GM23338 (cell line): Measurements from ENCODE around the gene DAAM2. TPM values are rescaled to one million over a fixed set of nuclear protein-coding genes. Genes with fewer than 3 reads are reported as not detected.

Source experiments
- ATAC-seq: fragments of 200-7000 bp; cut with Tn5 transposase; 3 replicates; pipeline ENCODE4 v1.9.1; 2020
- DNase-seq: peaks from one replicate; pipeline ENCODE4 v3.0.0-alpha.2; 2015; ENCODE audit warnings: low spot score
- H2AFZ ChIP-seq: fragments of 200-600 bp; sonication (generic); 2 replicates; pipeline ENCODE4 v1.8.0; 2016; ENCODE audit warnings: antibody characterized with exemption, mild to moderate bottlenecking, moderate library complexity
- H3F3A ChIP-seq: fragments of 200-600 bp; sonication (generic); replicated peaks from 2 replicates; pipeline ENCODE4 v1.8.0; 2017; ENCODE audit warnings: antibody characterized with exemption, mixed run types, low read depth
- H3K27ac ChIP-seq: fragments of 200-600 bp; sonication (generic); 2 replicates; pipeline ENCODE4 v1.6.1; 2016; ENCODE audit warnings: low read depth
- H3K27me3 ChIP-seq: fragments of 200-600 bp; sonication (generic); 2 replicates; pipeline ENCODE4 v1.8.0; 2016; ENCODE audit warnings: mild to moderate bottlenecking, mixed run types, moderate library complexity; ENCODE audit not compliant: insufficient read depth
- H3K36me3 ChIP-seq: fragments of 200-600 bp; sonication (generic); 2 replicates; pipeline ENCODE4 v1.8.0; 2016; ENCODE audit warnings: mild to moderate bottlenecking; ENCODE audit not compliant: insufficient read depth
- H3K4me1 ChIP-seq: fragments of 200-600 bp; sonication (generic); 2 replicates; pipeline ENCODE4 v1.8.0; 2016; ENCODE audit warnings: mild to moderate bottlenecking, moderate library complexity; ENCODE audit not compliant: insufficient read depth
- H3K4me2 ChIP-seq: fragments of 200-600 bp; sonication (generic); 2 replicates; pipeline ENCODE4 v1.7.1; 2017; ENCODE audit warnings: mixed run types
- H3K4me3 ChIP-seq: fragments of 200-600 bp; sonication (generic); 2 replicates; pipeline ENCODE4 v1.6.1; 2016; ENCODE audit warnings: mixed run types
- H3K79me2 ChIP-seq: fragments of 200-600 bp; sonication (generic); replicated peaks from 2 replicates; pipeline ENCODE4 v1.8.0; 2017; ENCODE audit warnings: mild to moderate bottlenecking; ENCODE audit not compliant: insufficient read depth
- H3K9me2 ChIP-seq: fragments of 200-600 bp; sonication (generic); 2 replicates; pipeline ENCODE4 v1.8.0; 2017; ENCODE audit not compliant: insufficient read depth
- H4K20me1 ChIP-seq: fragments of 200-600 bp; sonication (generic); replicated peaks from 2 replicates; pipeline ENCODE4 v1.8.0; 2017; ENCODE audit warnings: mild to moderate bottlenecking; ENCODE audit not compliant: insufficient read depth
- H3K27ac Mint-ChIP-seq: 2 replicates; pipeline ENCODE4 v1.8.0; 2020; ENCODE audit warnings: inconsistent platforms, mild to moderate bottlenecking, moderate library complexity, mixed read lengths
- H3K27me3 Mint-ChIP-seq: 3 replicates; pipeline ENCODE4 v1.8.0; 2022; ENCODE audit warnings: low read depth, mild to moderate bottlenecking, moderate library complexity, mixed read lengths, inconsistent platforms; ENCODE audit not compliant: insufficient read depth, poor library complexity
- H3K36me3 Mint-ChIP-seq: 3 replicates; pipeline ENCODE4 v1.8.0; 2021; ENCODE audit warnings: low read depth, mild to moderate bottlenecking, inconsistent platforms, moderate library complexity, mixed read lengths
- H3K4me1 Mint-ChIP-seq: 3 replicates; pipeline ENCODE4 v1.8.0; 2020; ENCODE audit warnings: mild to moderate bottlenecking, inconsistent platforms, mixed read lengths
- H3K4me3 Mint-ChIP-seq: 3 replicates; pipeline ENCODE4 v1.8.0; 2021; ENCODE audit warnings: moderate library complexity, mild to moderate bottlenecking, inconsistent platforms, mixed read lengths
- H3K9me3 Mint-ChIP-seq: 3 replicates; pipeline ENCODE4 v1.8.0; 2020; ENCODE audit warnings: moderate library complexity, mild to moderate bottlenecking, inconsistent platforms, mixed read lengths
- CREB1 ChIP-seq: fragments of 250-450 bp; sonication (Bioruptor Pico); IDR thresholded peaks from 2 replicates; pipeline ENCODE4 v1.5.0; 2020; ENCODE audit warnings: low read depth, mild to moderate bottlenecking, moderate library complexity
- EZH2 ChIP-seq: fragments of 200-600 bp; sonication (generic); IDR thresholded peaks from one replicate; pipeline ENCODE4 v1.8.0; 2017; ENCODE audit warnings: antibody characterized with exemption, mild to moderate bottlenecking, low read depth; ENCODE audit not compliant: unreplicated experiment
- EZH2phosphoT487 ChIP-seq: fragments of 200-600 bp; sonication (generic); IDR thresholded peaks from one replicate; pipeline ENCODE4 v1.8.1; 2018; ENCODE audit warnings: antibody characterized with exemption; ENCODE audit not compliant: unreplicated experiment
- JUNB ChIP-seq: IDR thresholded peaks from one replicate; pipeline ENCODE4 v1.6.1; 2016; ENCODE audit warnings: antibody characterized with exemption; ENCODE audit not compliant: unreplicated experiment
- POLR2AphosphoS5 ChIP-seq: IDR thresholded peaks from 2 replicates; pipeline ENCODE4 v1.6.1; 2016; ENCODE audit warnings: antibody characterized with exemption, low read depth
- STAT1 ChIP-seq: IDR thresholded peaks from one replicate; pipeline ENCODE4 v1.6.1; 2016; ENCODE audit warnings: antibody characterized with exemption; ENCODE audit not compliant: unreplicated experiment
- ZNF331 ChIP-seq: fragments of 250-450 bp; sonication (Bioruptor Pico); IDR thresholded peaks from 2 replicates; pipeline ENCODE4 v1.5.0; 2020; ENCODE audit warnings: low read depth, mild to moderate bottlenecking, moderate library complexity
- polyA plus RNA-seq: library from polyadenylated mRNA; unstranded; fragments of >200 nt; fragmentation: Nextera tagmentation; extraction: Ambion mirVana; gene quantifications from 2 replicates; pipeline ENCODE4 v1.2.1, GENCODE V29; 2016
- total RNA-seq: library from RNA; depleted of rRNA; stranded (reverse); fragments of >200 nt; shearing (Covaris generic); gene quantifications from 2 replicates; pipeline ENCODE4 v1.2.3, GENCODE V29; 2014
- TF ChIP-seq, protein P1 (sequence below), 2 experiments: fragments of 200-600 bp in 1 of 2; sonication (generic) in 1 of 2; conservative IDR thresholded peaks; 2 replicates each; pipeline versions ENCODE4 v1.5.1 to v1.6.1; 2016 to 2017; ENCODE audit warnings: antibody characterized with exemption in 2 of 2, low read depth in 2 of 2, mild to moderate bottlenecking in 2 of 2, moderate library complexity in 1 of 2
- TF ChIP-seq, protein P2 (sequence below): fragments of 250-450 bp; sonication (Bioruptor Pico); IDR thresholded peaks from 2 replicates; pipeline ENCODE4 v1.5.0; 2020; ENCODE audit warnings: mild to moderate bottlenecking, moderate library complexity

The DAAM2 gene
- total and polyA plus RNA-seq, 2 experiments from 2014 or later = 1.4 to 4.9 TPM

- no peaks in the 10 kb centered on the region; the same call in 1 of the 3 replicates for H3K36me3 Mint-ChIP-seq
- Histone ChIP-seq H2AFZ (no peak overlapping the region), H4K20me1 (no peaks in the 10 kb centered on the region), H3F3A (no peaks in the 10 kb centered on the region), H3K36me3 (no peaks in the 10 kb centered on the region), H3K4me3 (no peak overlapping the region), H3K4me2 (no peak overlapping the region), H3K9me2 (peaks cover 23% of the 10 kb centered on the region; the same call in 1 of the 2 replicates), H3K79me2 (no peaks in the 10 kb centered on the region), H3K4me1 (no peaks in the 10 kb centered on the region), H3K27me3 (no peaks in the 10 kb centered on the region), H3K27ac (no peak overlapping the region)
- DNase-seq (no peak), ATAC-seq (no peak)
- no peaks in the 10 kb centered on the region; the same call in 2 of the 3 replicates for H3K9me3 Mint-ChIP-seq
- no peak overlapping the region for H3K4me3 Mint-ChIP-seq
- TF ChIP-seq, protein P1, sequence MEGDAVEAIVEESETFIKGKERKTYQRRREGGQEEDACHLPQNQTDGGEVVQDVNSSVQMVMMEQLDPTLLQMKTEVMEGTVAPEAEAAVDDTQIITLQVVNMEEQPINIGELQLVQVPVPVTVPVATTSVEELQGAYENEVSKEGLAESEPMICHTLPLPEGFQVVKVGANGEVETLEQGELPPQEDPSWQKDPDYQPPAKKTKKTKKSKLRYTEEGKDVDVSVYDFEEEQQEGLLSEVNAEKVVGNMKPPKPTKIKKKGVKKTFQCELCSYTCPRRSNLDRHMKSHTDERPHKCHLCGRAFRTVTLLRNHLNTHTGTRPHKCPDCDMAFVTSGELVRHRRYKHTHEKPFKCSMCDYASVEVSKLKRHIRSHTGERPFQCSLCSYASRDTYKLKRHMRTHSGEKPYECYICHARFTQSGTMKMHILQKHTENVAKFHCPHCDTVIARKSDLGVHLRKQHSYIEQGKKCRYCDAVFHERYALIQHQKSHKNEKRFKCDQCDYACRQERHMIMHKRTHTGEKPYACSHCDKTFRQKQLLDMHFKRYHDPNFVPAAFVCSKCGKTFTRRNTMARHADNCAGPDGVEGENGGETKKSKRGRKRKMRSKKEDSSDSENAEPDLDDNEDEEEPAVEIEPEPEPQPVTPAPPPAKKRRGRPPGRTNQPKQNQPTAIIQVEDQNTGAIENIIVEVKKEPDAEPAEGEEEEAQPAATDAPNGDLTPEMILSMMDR (conservative IDR thresholded peaks at IDR 0.05; ENCODE audit: low read depth in 2 of 2) = no peak
- TF ChIP-seq, protein P2, sequence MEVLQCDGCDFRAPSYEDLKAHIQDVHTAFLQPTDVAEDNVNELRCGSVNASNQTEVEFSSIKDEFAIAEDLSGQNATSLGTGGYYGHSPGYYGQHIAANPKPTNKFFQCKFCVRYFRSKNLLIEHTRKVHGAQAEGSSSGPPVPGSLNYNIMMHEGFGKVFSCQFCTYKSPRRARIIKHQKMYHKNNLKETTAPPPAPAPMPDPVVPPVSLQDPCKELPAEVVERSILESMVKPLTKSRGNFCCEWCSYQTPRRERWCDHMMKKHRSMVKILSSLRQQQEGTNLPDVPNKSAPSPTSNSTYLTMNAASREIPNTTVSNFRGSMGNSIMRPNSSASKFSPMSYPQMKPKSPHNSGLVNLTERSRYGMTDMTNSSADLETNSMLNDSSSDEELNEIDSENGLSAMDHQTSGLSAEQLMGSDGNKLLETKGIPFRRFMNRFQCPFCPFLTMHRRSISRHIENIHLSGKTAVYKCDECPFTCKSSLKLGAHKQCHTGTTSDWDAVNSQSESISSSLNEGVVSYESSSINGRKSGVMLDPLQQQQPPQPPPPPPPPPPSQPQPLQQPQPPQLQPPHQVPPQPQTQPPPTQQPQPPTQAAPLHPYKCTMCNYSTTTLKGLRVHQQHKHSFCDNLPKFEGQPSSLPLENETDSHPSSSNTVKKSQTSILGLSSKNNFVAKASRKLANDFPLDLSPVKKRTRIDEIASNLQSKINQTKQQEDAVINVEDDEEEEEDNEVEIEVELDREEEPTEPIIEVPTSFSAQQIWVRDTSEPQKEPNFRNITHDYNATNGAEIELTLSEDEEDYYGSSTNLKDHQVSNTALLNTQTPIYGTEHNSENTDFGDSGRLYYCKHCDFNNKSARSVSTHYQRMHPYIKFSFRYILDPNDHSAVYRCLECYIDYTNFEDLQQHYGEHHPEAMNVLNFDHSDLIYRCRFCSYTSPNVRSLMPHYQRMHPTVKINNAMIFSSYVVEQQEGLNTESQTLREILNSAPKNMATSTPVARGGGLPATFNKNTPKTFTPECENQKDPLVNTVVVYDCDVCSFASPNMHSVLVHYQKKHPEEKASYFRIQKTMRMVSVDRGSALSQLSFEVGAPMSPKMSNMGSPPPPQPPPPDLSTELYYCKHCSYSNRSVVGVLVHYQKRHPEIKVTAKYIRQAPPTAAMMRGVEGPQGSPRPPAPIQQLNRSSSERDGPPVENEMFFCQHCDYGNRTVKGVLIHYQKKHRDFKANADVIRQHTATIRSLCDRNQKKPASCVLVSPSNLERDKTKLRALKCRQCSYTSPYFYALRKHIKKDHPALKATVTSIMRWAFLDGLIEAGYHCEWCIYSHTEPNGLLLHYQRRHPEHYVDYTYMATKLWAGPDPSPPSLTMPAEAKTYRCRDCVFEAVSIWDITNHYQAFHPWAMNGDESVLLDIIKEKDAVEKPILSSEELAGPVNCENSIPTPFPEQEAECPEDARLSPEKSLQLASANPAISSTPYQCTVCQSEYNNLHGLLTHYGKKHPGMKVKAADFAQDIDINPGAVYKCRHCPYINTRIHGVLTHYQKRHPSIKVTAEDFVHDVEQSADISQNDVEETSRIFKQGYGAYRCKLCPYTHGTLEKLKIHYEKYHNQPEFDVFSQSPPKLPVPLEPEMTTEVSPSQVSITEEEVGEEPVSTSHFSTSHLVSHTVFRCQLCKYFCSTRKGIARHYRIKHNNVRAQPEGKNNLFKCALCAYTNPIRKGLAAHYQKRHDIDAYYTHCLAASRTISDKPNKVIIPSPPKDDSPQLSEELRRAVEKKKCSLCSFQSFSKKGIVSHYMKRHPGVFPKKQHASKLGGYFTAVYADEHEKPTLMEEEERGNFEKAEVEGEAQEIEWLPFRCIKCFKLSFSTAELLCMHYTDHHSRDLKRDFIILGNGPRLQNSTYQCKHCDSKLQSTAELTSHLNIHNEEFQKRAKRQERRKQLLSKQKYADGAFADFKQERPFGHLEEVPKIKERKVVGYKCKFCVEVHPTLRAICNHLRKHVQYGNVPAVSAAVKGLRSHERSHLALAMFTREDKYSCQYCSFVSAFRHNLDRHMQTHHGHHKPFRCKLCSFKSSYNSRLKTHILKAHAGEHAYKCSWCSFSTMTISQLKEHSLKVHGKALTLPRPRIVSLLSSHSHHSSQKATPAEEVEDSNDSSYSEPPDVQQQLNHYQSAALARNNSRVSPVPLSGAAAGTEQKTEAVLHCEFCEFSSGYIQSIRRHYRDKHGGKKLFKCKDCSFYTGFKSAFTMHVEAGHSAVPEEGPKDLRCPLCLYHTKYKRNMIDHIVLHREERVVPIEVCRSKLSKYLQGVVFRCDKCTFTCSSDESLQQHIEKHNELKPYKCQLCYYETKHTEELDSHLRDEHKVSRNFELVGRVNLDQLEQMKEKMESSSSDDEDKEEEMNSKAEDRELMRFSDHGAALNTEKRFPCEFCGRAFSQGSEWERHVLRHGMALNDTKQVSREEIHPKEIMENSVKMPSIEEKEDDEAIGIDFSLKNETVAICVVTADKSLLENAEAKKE = no peak
- no peak overlapping the region for H3K27ac Mint-ChIP-seq
- H3K4me1 Mint-ChIP-seq = no peaks in the 10 kb centered on the region
- no peaks in the 10 kb centered on the region for H3K27me3 Mint-ChIP-seq
Observed at GRCh38 chr6:39876111-39876510, 83.9 kb downstream of the DAAM2 start.

DNA sequence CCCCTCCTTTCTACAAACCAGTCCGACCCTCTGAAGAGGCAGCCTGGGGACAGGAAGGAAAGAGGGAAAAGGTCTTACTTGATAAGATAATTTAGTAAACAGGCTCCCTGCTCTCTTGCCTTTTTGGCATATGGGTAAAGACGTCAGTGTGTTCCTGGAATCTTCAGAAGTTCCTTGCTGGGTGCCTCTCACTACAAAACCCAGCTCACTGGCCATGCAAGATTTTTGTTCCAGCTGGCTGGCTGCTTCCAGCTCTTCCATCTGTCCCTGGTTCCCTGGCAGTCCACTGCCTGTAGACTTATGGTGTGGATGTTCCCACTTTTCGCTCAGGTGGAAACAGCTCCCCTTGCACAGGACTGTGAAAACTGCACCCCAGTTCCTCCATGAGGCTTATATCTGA is 84.7 kb downstream of the DAAM2 start:
- DNase-seq (no peak), ATAC-seq (no peak)
- Histone ChIP-seq H2AFZ (no peak overlapping the region), H3K27ac (no peak overlapping the region), H3K27me3 (no peaks in the 10 kb centered on the region), H3K9me2 (peaks cover 22% of the 10 kb centered on the region; the same call in 1 of the 2 replicates), H3K4me2 (no peak overlapping the region), H4K20me1 (no peaks in the 10 kb centered on the region), H3K4me1 (no peaks in the 10 kb centered on the region), H3F3A (no peaks in the 10 kb centered on the region), H3K36me3 (no peaks in the 10 kb centered on the region), H3K4me3 (no peak overlapping the region), H3K79me2 (no peaks in the 10 kb centered on the region)
- H3K4me3 Mint-ChIP-seq = no peak overlapping the region
- H3K9me3 Mint-ChIP-seq = no peaks in the 10 kb centered on the region
- no peaks in the 10 kb centered on the region; the same call in 1 of the 3 replicates for H3K36me3 Mint-ChIP-seq
- no peak overlapping the region for H3K27ac Mint-ChIP-seq
- H3K27me3 Mint-ChIP-seq = no peaks in the 10 kb centered on the region
- no peaks in the 10 kb centered on the region for H3K4me1 Mint-ChIP-seq
- no peak for TF ChIP-seq EZH2phosphoT487
- TF ChIP-seq CREB1 (CRISPR knock-in tag) = no peak
- no peak for TF ChIP-seq JUNB
- TF ChIP-seq, protein P1 (conservative IDR thresholded peaks at IDR 0.05; ENCODE audit: low read depth in 2 of 2) = no peak
- TF ChIP-seq POLR2AphosphoS5 = no peak
- no peak for TF ChIP-seq EZH2
- no peak for TF ChIP-seq ZNF331 (CRISPR knock-in tag)
- TF ChIP-seq STAT1 = no peak
